ENCODE data around the gene SART3. TPM values are rescaled to one million over a fixed set of nuclear protein-coding genes. Genes with fewer than 3 reads are reported as not detected.

Gene SART3
- total and polyA plus RNA-seq, 10 of the 15 experiments (the other 5 are each of a cell fraction or from before 2014, with no cell fraction given): 8.8 to 179 (median 54.9) TPM

DNA sequence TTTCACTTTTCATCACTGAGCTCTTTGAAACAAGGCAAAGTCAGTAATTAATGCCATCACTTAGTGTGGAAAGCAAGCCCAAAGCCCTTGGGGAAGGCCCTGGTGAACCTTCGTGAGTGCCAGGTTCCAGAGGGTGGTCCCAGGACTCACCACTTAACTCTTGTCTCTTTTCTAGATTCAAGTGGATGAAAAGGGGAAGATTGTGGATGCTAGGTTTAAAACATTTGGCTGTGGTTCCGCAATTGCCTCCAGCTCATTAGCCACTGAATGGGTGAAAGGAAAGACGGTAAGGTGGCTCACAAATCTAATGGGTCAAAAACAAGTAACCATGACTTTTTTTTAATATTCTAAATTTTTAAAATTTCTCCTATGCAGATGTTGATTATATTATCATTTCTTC, 4.2 kb upstream of the SART3 start:
- POLR2A ChIA-PET: interaction anchor here (0.9 to 14.2 kb wide), 8 partner anchors 8 to 285 kb away, joined by 3 to 211 read pairs (median 12); partner anchors contain the start of gene SELPLG
- WGBS (ENCODE audit: insufficient coverage, insufficient replicate concordance, low lambda C conversion rate, missing lambda C conversion rate): 97% methylated on average over 3 of the region's 3 CpGs
- no peaks in the 10 kb centered on the region for H3K27me3 ChIP-seq (replicated peaks in 1 of 2; ENCODE audit: control insufficient read depth in 2 of 2, insufficient read depth in 2 of 2, low read length in 1 of 2)
- TF ChIP-seq SUPT20H (IDR thresholded peaks at IDR 0.05; ENCODE audit: borderline replicate concordance, control insufficient read depth, low read depth, low read length): no peak
- no peak for TF ChIP-seq KLF5 (IDR thresholded peaks at IDR 0.05; ENCODE audit: partially characterized antibody)
- TF ChIP-seq, protein P1, sequence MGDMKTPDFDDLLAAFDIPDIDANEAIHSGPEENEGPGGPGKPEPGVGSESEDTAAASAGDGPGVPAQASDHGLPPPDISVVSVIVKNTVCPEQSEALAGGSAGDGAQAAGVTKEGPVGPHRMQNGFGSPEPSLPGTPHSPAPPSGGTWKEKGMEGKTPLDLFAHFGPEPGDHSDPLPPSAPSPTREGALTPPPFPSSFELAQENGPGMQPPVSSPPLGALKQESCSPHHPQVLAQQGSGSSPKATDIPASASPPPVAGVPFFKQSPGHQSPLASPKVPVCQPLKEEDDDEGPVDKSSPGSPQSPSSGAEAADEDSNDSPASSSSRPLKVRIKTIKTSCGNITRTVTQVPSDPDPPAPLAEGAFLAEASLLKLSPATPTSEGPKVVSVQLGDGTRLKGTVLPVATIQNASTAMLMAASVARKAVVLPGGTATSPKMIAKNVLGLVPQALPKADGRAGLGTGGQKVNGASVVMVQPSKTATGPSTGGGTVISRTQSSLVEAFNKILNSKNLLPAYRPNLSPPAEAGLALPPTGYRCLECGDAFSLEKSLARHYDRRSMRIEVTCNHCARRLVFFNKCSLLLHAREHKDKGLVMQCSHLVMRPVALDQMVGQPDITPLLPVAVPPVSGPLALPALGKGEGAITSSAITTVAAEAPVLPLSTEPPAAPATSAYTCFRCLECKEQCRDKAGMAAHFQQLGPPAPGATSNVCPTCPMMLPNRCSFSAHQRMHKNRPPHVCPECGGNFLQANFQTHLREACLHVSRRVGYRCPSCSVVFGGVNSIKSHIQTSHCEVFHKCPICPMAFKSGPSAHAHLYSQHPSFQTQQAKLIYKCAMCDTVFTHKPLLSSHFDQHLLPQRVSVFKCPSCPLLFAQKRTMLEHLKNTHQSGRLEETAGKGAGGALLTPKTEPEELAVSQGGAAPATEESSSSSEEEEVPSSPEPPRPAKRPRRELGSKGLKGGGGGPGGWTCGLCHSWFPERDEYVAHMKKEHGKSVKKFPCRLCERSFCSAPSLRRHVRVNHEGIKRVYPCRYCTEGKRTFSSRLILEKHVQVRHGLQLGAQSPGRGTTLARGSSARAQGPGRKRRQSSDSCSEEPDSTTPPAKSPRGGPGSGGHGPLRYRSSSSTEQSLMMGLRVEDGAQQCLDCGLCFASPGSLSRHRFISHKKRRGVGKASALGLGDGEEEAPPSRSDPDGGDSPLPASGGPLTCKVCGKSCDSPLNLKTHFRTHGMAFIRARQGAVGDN (IDR thresholded peaks at IDR 0.05): peak; percentile 42; the same call in 1 of the 2 replicates
- TF ChIP-seq BMI1 (IDR thresholded peaks at IDR 0.05; ENCODE audit: borderline replicate concordance): no peak
- CTCF ChIA-PET: interaction anchor here (0.6 to 21.5 kb wide), 14 partner anchors 7 to 385 kb away, joined by 3 to 866 read pairs (median 7); partner anchors contain the start of gene SELPLG
- H3K27ac ChIP-seq (ENCODE audit: control insufficient read depth, insufficient read depth): peak overlapping the region; percentile 100
- intact Hi-C loops (cut with micrococcal nuclease; ENCODE audit: unreplicated experiment): loop anchor here (1.0 kb wide), 1 partner anchor 289 kb away; no protein-coding TSS in a partner anchor
- ATAC-seq: no peak
- RAD21 ChIA-PET (ENCODE audit: unreplicated experiment): interaction anchor here (0.7 to 23.0 kb wide), 16 partner anchors 9 to 528 kb away, joined by 3 to 633 read pairs (median 6); partner anchors contain the start of genes ALKBH2 and SELPLG
- H3K36me3 ChIP-seq (ENCODE audit: control insufficient read depth in 2 of 2, insufficient read depth in 2 of 2, low read length in 1 of 2): peaks cover 6 to 24% of the 10 kb centered on the region in 2 experiments
- DNase-seq (ENCODE audit: low read depth, low spot score): no peak
- in situ Hi-C loops (cut with MboI): loop anchor here (5.0 kb wide), 4 partner anchors 52 to 527 kb away; partner anchors contain the start of gene ALKBH2
- H3K4me1 ChIP-seq (ENCODE audit: control insufficient read depth, insufficient read depth, low read length): peaks cover 57% of the 10 kb centered on the region
- H3K4me2 ChIP-seq (ENCODE audit: control insufficient read depth, insufficient read depth): peak overlapping the region; percentile 92
- BruUV-seq (replicated peaks): no TSS peak
- no peak overlapping the region for H3K4me3 ChIP-seq
- peaks cover 59% of the 10 kb centered on the region for H3K79me2 ChIP-seq (ENCODE audit: control insufficient read depth, insufficient read depth, low read length)
- H3K9me3 ChIP-seq (replicated peaks; ENCODE audit: control insufficient read depth, insufficient read depth, low read length): no peaks in the 10 kb centered on the region
- no peaks in the 10 kb centered on the region for H4K20me1 ChIP-seq (ENCODE audit: control insufficient read depth, insufficient read depth)
- FAIRE-seq: no peak
- H2AFZ ChIP-seq (ENCODE audit: control insufficient read depth, low read depth, low read length): no peak overlapping the region
- SMC1A ChIA-PET (ENCODE audit: uncharacterized antibody, unreplicated experiment): interaction anchor here (0.5 to 26.5 kb wide), 16 partner anchors 7 to 386 kb away, joined by 3 to 718 read pairs (median 8); partner anchors contain the start of gene SELPLG
- H3K9ac ChIP-seq (ENCODE audit: control insufficient read depth, insufficient read depth, low read length): peak overlapping the region; percentile 87; the same call in 1 of the 2 replicates

Data from GM12878 (cell line).